Astrocyte (in vitro differentiated cells and primary cell): Measurements from ENCODE around the gene ERAP2. TPM values are rescaled to one million over a fixed set of nuclear protein-coding genes. Genes with fewer than 3 reads are reported as not detected.

Experiments
- DNase-seq: peaks from one replicate; pipeline ENCODE4 v3.0.0-alpha.2; 2010; ENCODE audit warnings: low read depth
- FAIRE-seq: peaks from 2 replicates; lab custom pipeline; 2011; peaks lifted over from hg19 to GRCh38; lab: Jason Lieb, UNC
- H2AFZ ChIP-seq: 2 replicates; pipeline ENCODE4 v1.6.0; 2012; ENCODE audit warnings: low read depth, low read length, inconsistent platforms
- H3K27ac ChIP-seq: 2 replicates; pipeline ENCODE4 v1.5.1; 2011; ENCODE audit warnings: low read depth, low read length, inconsistent platforms
- H3K27me3 ChIP-seq: 2 replicates; pipeline ENCODE4 v1.6.0; 2011; ENCODE audit warnings: low read length, inconsistent platforms; ENCODE audit not compliant: insufficient read depth
- H3K36me3 ChIP-seq: 2 replicates; pipeline ENCODE4 v1.5.1; 2011; ENCODE audit warnings: low read length, inconsistent platforms; ENCODE audit not compliant: insufficient read depth
- H3K4me1 ChIP-seq: 2 replicates; pipeline ENCODE4 v1.5.1; 2011; ENCODE audit warnings: low read length, inconsistent platforms; ENCODE audit not compliant: insufficient read depth
- H3K4me2 ChIP-seq: 2 replicates; pipeline ENCODE4 v1.6.0; 2012; ENCODE audit warnings: low read length, inconsistent platforms
- H3K4me3 ChIP-seq: 2 replicates; pipeline ENCODE4 v1.5.1; 2011; ENCODE audit warnings: low read depth, mild to moderate bottlenecking, low read length, inconsistent platforms; ENCODE audit not compliant: insufficient read depth
- H3K79me2 ChIP-seq: 2 replicates; pipeline ENCODE4 v1.6.0; 2012; ENCODE audit warnings: mild to moderate bottlenecking, low read length, inconsistent platforms; ENCODE audit not compliant: insufficient read depth
- H3K9ac ChIP-seq: 2 replicates; pipeline ENCODE4 v1.6.0; 2012; ENCODE audit warnings: mild to moderate bottlenecking, low read length, inconsistent platforms
- H3K9me3 ChIP-seq: 2 replicates; pipeline ENCODE4 v1.5.1; 2012; ENCODE audit warnings: low read depth, mild to moderate bottlenecking, low read length, inconsistent platforms; ENCODE audit not compliant: insufficient read depth
- H4K20me1 ChIP-seq: 2 replicates; pipeline ENCODE4 v1.6.0; 2012; ENCODE audit warnings: low read length, inconsistent platforms; ENCODE audit not compliant: insufficient read depth
- H3K27ac Mint-ChIP-seq: one replicate; pipeline ENCODE4 v1.8.0; 2021; ENCODE audit warnings: mild to moderate bottlenecking, mixed read lengths; ENCODE audit not compliant: unreplicated experiment
- H3K27me3 Mint-ChIP-seq: one replicate; pipeline ENCODE4 v1.8.0; 2021; ENCODE audit warnings: low read depth, mixed read lengths; ENCODE audit not compliant: unreplicated experiment
- H3K36me3 Mint-ChIP-seq: one replicate; pipeline ENCODE4 v1.8.0; 2021; ENCODE audit warnings: low read depth, mixed read lengths; ENCODE audit not compliant: unreplicated experiment
- H3K4me1 Mint-ChIP-seq: one replicate; pipeline ENCODE4 v1.8.0; 2021; ENCODE audit warnings: low read depth, mixed read lengths; ENCODE audit not compliant: unreplicated experiment
- H3K4me3 Mint-ChIP-seq: one replicate; pipeline ENCODE4 v1.8.0; 2021; ENCODE audit warnings: mild to moderate bottlenecking, moderate library complexity, mixed read lengths; ENCODE audit not compliant: unreplicated experiment
- H3K9me3 Mint-ChIP-seq: one replicate; pipeline ENCODE4 v1.8.0; 2021; ENCODE audit warnings: mild to moderate bottlenecking, mixed read lengths; ENCODE audit not compliant: unreplicated experiment
- CTCF ChIP-seq: IDR thresholded peaks from 2 replicates; pipeline ENCODE4 v1.5.1; 2011; ENCODE audit warnings: low read depth, mild to moderate bottlenecking, inconsistent platforms, low read length, moderate library complexity; ENCODE audit not compliant: insufficient read depth
- EZH2 ChIP-seq: IDR thresholded peaks from 2 replicates; pipeline ENCODE4 v1.6.1; 2012; ENCODE audit warnings: mild to moderate bottlenecking, low read length, inconsistent platforms; ENCODE audit not compliant: insufficient read depth
- total RNA-seq: library from RNA; stranded (reverse); gene quantifications from 2 replicates; pipeline ENCODE4 v1.2.1, GENCODE V29; 2021

ERAP2 gene
- total RNA-seq, 1 donor from 2014 or later, result 2.5 TPM

- H3K36me3 ChIP-seq, result no peaks in the 10 kb centered on the region
- FAIRE-seq, result peak; percentile 79
- H3K79me2 ChIP-seq, result no peaks in the 10 kb centered on the region
- H2AFZ ChIP-seq, result peak overlapping the region; percentile 4
- H3K27ac ChIP-seq, result peak overlapping the region; percentile 5
- Mint-ChIP-seq H3K4me1 (peaks cover 8% of the 10 kb centered on the region), H3K9me3 (no peaks in the 10 kb centered on the region), H3K4me3 (no peak overlapping the region), H3K36me3 (peaks cover 5% of the 10 kb centered on the region), H3K27ac (no peak overlapping the region), H3K27me3 (peaks cover 2% of the 10 kb centered on the region)
- H3K9ac ChIP-seq, result no peak overlapping the region
- H3K9me3 ChIP-seq, result no peaks in the 10 kb centered on the region
- H3K4me1 ChIP-seq, result peaks cover 11% of the 10 kb centered on the region
- peak; percentile 88 for DNase-seq
- TF ChIP-seq CTCF (no peak), EZH2 (no peak)
- H4K20me1 ChIP-seq, result no peaks in the 10 kb centered on the region
- H3K27me3 ChIP-seq, result no peaks in the 10 kb centered on the region
- peak overlapping the region; percentile 40 for H3K4me2 ChIP-seq
- H3K4me3 ChIP-seq, result no peak overlapping the region
Measured at GRCh38 chr5:96893342-96893741, 17.0 kb downstream of the ERAP2 start.

- FAIRE-seq, result no peak
Measured at GRCh38 chr5:96896276-96896675, 20.0 kb downstream of the ERAP2 start.

More at GRCh38 chr5:96896276-96896675, 20.0 kb downstream of the ERAP2 start:
- Mint-ChIP-seq H3K9me3 (no peaks in the 10 kb centered on the region), H3K4me3 (no peak overlapping the region), H3K4me1 (peaks cover 8% of the 10 kb centered on the region), H3K36me3 (peaks cover 6% of the 10 kb centered on the region), H3K27ac (no peak overlapping the region), H3K27me3 (no peaks in the 10 kb centered on the region)
- Histone ChIP-seq H2AFZ (no peak overlapping the region), H3K79me2 (no peaks in the 10 kb centered on the region), H3K36me3 (no peaks in the 10 kb centered on the region), H3K27ac (no peak overlapping the region), H3K9me3 (no peaks in the 10 kb centered on the region), H4K20me1 (no peaks in the 10 kb centered on the region), H3K27me3 (no peaks in the 10 kb centered on the region), H3K9ac (no peak overlapping the region), H3K4me1 (peaks cover 11% of the 10 kb centered on the region), H3K4me2 (no peak overlapping the region), H3K4me3 (no peak overlapping the region)
- TF ChIP-seq CTCF, result no peak
- no peak for TF ChIP-seq EZH2
- no peak for DNase-seq
